ENCODE data around the gene INHBE.
"Not testable (repeated sequence)": the region's sequence is repeated elsewhere in the genome, so short reads cannot be mapped to it uniquely, and the experiment has no call there.

DNA sequence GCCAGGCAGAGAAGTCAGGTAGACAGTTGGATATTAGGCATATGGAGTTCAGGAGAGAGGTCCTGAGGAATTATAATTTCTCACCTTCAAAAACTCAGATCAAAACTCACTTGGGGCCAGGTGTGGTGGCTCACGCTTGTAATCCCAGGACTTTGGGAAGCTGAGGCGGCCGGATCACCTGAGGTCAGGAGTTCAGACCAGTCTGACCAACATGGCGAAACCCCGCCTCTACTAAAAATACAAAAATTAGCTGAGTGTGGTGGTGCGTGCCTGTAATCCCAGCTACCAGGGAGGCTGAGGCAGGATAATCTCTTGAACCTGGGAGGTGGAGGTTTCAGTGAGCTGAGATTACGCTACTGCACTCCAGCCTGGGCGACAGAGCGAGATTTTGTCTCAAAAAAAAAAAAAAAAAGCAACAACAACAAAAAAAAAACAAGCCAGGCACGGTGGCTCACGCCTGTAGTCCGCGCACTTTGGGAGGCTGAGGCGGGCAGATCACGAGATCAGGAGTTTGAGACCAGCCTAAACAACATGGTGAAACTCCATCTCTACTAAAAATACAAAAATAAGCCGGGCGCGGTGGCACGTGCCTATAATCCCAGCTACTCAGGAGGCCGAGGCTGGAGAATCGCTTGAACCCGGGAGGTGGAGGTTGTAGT, 47.3 kb downstream of the INHBE start:
- TF ChIP-seq, protein P1, sequence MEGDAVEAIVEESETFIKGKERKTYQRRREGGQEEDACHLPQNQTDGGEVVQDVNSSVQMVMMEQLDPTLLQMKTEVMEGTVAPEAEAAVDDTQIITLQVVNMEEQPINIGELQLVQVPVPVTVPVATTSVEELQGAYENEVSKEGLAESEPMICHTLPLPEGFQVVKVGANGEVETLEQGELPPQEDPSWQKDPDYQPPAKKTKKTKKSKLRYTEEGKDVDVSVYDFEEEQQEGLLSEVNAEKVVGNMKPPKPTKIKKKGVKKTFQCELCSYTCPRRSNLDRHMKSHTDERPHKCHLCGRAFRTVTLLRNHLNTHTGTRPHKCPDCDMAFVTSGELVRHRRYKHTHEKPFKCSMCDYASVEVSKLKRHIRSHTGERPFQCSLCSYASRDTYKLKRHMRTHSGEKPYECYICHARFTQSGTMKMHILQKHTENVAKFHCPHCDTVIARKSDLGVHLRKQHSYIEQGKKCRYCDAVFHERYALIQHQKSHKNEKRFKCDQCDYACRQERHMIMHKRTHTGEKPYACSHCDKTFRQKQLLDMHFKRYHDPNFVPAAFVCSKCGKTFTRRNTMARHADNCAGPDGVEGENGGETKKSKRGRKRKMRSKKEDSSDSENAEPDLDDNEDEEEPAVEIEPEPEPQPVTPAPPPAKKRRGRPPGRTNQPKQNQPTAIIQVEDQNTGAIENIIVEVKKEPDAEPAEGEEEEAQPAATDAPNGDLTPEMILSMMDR (IDR thresholded peaks at IDR 0.05) = not testable (repeated sequence)
- not testable (repeated sequence) for TF ChIP-seq ZFX (IDR thresholded peaks at IDR 0.05; ENCODE audit: borderline replicate concordance)

Measured in 22Rv1 (cell line).